GM12878 (cell line): ENCODE measurements around the gene CHAMP1. TPM values are rescaled to one million over a fixed set of nuclear protein-coding genes. Genes with fewer than 3 reads are reported as not detected.

Experiments used
- ATAC-seq: fragments of 200-7000 bp; cut with Tn5 transposase; 3 replicates; pipeline ENCODE4 v1.9.1; 2020; ENCODE audit warnings: mild to moderate bottlenecking, moderate library complexity
- BruUV-seq: library from RNA; stranded (reverse); fragments of 400-500 nt; replicated peaks from 2 replicates; lab custom pipeline; 2021; lab: Mats Ljungman, UMichigan
- CTCF ChIA-PET: fragments of 300-600 bp; sonication (Branson Sonifier 250); formaldehyde crosslinking; extraction: SDS; loops from one replicate; lab custom pipeline; 2021; ENCODE audit warnings: inconsistent platforms; lab: Yijun Ruan, JAX
- POLR2A ChIA-PET: fragments of 350-600 bp; formaldehyde crosslinking; extraction: SDS; loops from one replicate; lab custom pipeline; 2021; ENCODE audit warnings: inconsistent platforms; lab: Charles Lee
- RAD21 ChIA-PET: fragments of 300-600 bp; sonication (Branson Sonifier 250); formaldehyde crosslinking; loops from one replicate; lab custom pipeline; 2023; ENCODE audit warnings: antibody characterized with exemption; ENCODE audit not compliant: unreplicated experiment; lab: Charles Lee
- SMC1A ChIA-PET: fragments of 300-600 bp; sonication (Branson Sonifier 250); formaldehyde crosslinking; loops from one replicate; lab custom pipeline; 2023; ENCODE audit not compliant: unreplicated experiment, uncharacterized antibody; lab: Charles Lee
- DNase-seq: peaks from one replicate; pipeline ENCODE4 v3.0.0-alpha.2; 2011; ENCODE audit warnings: low read depth, low spot score
- FAIRE-seq: peaks from 3 replicates; lab custom pipeline; 2011; peaks lifted over from hg19 to GRCh38; lab: Jason Lieb, UNC
- H2AFZ ChIP-seq: 2 replicates; pipeline ENCODE4 v1.6.0; 2011; ENCODE audit warnings: low read depth, low read length, control low read depth; ENCODE audit not compliant: control insufficient read depth
- H3K27ac ChIP-seq: 2 replicates; pipeline ENCODE4 v1.5.1; 2011; ENCODE audit warnings: control low read depth; ENCODE audit not compliant: control insufficient read depth, insufficient read depth
- H3K27me3 ChIP-seq, 2 experiments: replicated peaks in 1 of 2; 2 replicates each; pipeline versions ENCODE4 v1.6.0 to v1.6.1; 2011; ENCODE audit warnings: low read length in 1 of 2; ENCODE audit not compliant: control insufficient read depth in 2 of 2, insufficient read depth in 2 of 2
- H3K36me3 ChIP-seq, 2 experiments: 2 replicates each; pipeline ENCODE4 v1.5.1; 2011; ENCODE audit warnings: low read length in 1 of 2; ENCODE audit not compliant: control insufficient read depth in 2 of 2, insufficient read depth in 2 of 2
- H3K4me1 ChIP-seq: 2 replicates; pipeline ENCODE4 v1.6.1; 2011; ENCODE audit warnings: mild to moderate bottlenecking, low read length, moderate library complexity, mixed read lengths; ENCODE audit not compliant: control insufficient read depth, insufficient read depth
- H3K4me2 ChIP-seq: 2 replicates; pipeline ENCODE4 v1.6.0; 2011; ENCODE audit warnings: control low read depth; ENCODE audit not compliant: control insufficient read depth, insufficient read depth
- H3K4me3 ChIP-seq: fragments of 200-600 bp; sonication (generic); 2 replicates; pipeline ENCODE4 v1.5.1; 2016
- H3K79me2 ChIP-seq: 2 replicates; pipeline ENCODE4 v1.6.0; 2011; ENCODE audit warnings: low read length; ENCODE audit not compliant: control insufficient read depth, insufficient read depth
- H3K9ac ChIP-seq: 2 replicates; pipeline ENCODE4 v1.8.0; 2011; ENCODE audit warnings: low read length, control low read depth, mixed read lengths; ENCODE audit not compliant: control insufficient read depth, insufficient read depth
- H3K9me3 ChIP-seq: replicated peaks from 3 replicates; pipeline ENCODE4 v1.5.1; 2011; ENCODE audit warnings: mild to moderate bottlenecking, low read length; ENCODE audit not compliant: control insufficient read depth, insufficient read depth
- H4K20me1 ChIP-seq: 2 replicates; pipeline ENCODE4 v1.6.0; 2011; ENCODE audit not compliant: control insufficient read depth, insufficient read depth
- CBFB ChIP-seq: IDR thresholded peaks from 2 replicates; pipeline ENCODE4 v1.6.1; 2016; ENCODE audit warnings: antibody characterized with exemption, low read depth
- CHD1 ChIP-seq: IDR thresholded peaks from 2 replicates; pipeline ENCODE4 v1.6.1; 2012; ENCODE audit warnings: low read depth, low read length, improper control_type of control experiment
- CREB1 ChIP-seq: IDR thresholded peaks from 2 replicates; pipeline ENCODE4 v1.6.1; 2012; ENCODE audit warnings: low read depth, mild to moderate bottlenecking, inconsistent platforms
- CREM ChIP-seq: IDR thresholded peaks from 2 replicates; pipeline ENCODE4 v1.6.1; 2014; ENCODE audit warnings: antibody characterized with exemption, low read depth
- CTCF ChIP-seq, 3 experiments: IDR thresholded peaks in 2 of 3; conservative IDR thresholded peaks in 1 of 3; 2 replicates each; pipeline ENCODE4 v1.5.1; 2011; ENCODE audit warnings: low read depth in 3 of 3, low read length in 3 of 3, mild to moderate bottlenecking in 3 of 3, control low read depth in 2 of 3, moderate library complexity in 2 of 3, inconsistent platforms in 1 of 3, mixed read lengths in 1 of 3; ENCODE audit not compliant: control insufficient read depth in 2 of 3, insufficient read depth in 1 of 3; ENCODE audit errors: extremely low read depth in 1 of 3
- DPF2 ChIP-seq: fragments of 450-650 bp; IDR thresholded peaks from 2 replicates; pipeline ENCODE4 v1.6.1; 2017; ENCODE audit warnings: mild to moderate bottlenecking
- ETV6 ChIP-seq, 2 experiments: fragments of 450-650 bp in 1 of 2; IDR thresholded peaks in 1 of 2; conservative IDR thresholded peaks in 1 of 2; 2 replicates each; pipeline ENCODE4 v1.6.1; 2014; ENCODE audit warnings: antibody characterized with exemption in 1 of 2, borderline replicate concordance in 1 of 2, low read depth in 1 of 2, mild to moderate bottlenecking in 1 of 2, moderate library complexity in 1 of 2
- FOS ChIP-seq: IDR thresholded peaks from 3 replicates; pipeline ENCODE4 v1.6.1; 2011; ENCODE audit warnings: borderline replicate concordance; ENCODE audit not compliant: insufficient read length; ENCODE audit errors: extremely low read depth
- HDAC2 ChIP-seq: fragments of 200-600 bp; sonication (generic); IDR thresholded peaks from 2 replicates; pipeline ENCODE4 v1.6.1; 2017
- HDAC6 ChIP-seq: fragments of 200-600 bp; sonication (generic); IDR thresholded peaks from one replicate; pipeline ENCODE4 v1.8.0; 2017; ENCODE audit warnings: antibody characterized with exemption; ENCODE audit not compliant: unreplicated experiment
- JUNB ChIP-seq: IDR thresholded peaks from 2 replicates; pipeline ENCODE4 v1.6.1; 2016; ENCODE audit warnings: antibody characterized with exemption, mild to moderate bottlenecking
- MTA2 ChIP-seq: fragments of 450-650 bp; IDR thresholded peaks from 2 replicates; pipeline ENCODE4 v1.6.1; 2016; ENCODE audit warnings: low read depth, mild to moderate bottlenecking, moderate library complexity
- NBN ChIP-seq: fragments of 450-650 bp; IDR thresholded peaks from 2 replicates; pipeline ENCODE4 v1.6.1; 2016
- NFYB ChIP-seq: IDR thresholded peaks from 2 replicates; pipeline ENCODE4 v1.6.1; 2011; ENCODE audit warnings: low read depth, mild to moderate bottlenecking, low read length, improper control_type of control experiment, moderate library complexity; ENCODE audit not compliant: insufficient read depth
- NRF1 ChIP-seq: conservative IDR thresholded peaks from 2 replicates; pipeline ENCODE4 v1.6.1; 2011; ENCODE audit warnings: mild to moderate bottlenecking, low read depth, low read length, improper control_type of control experiment
- PAX8 ChIP-seq: fragments of 450-650 bp; IDR thresholded peaks from 2 replicates; pipeline ENCODE4 v1.6.1; 2017; ENCODE audit warnings: mild to moderate bottlenecking, moderate library complexity
- RAD21 ChIP-seq: IDR thresholded peaks from 2 replicates; pipeline ENCODE4 v1.6.1; 2011; ENCODE audit warnings: mild to moderate bottlenecking, low read depth, low read length, moderate library complexity; ENCODE audit not compliant: insufficient read depth
- RB1 ChIP-seq: fragments of 450-650 bp; formaldehyde crosslinking; IDR thresholded peaks from 2 replicates; pipeline ENCODE4 v1.6.1; 2017; ENCODE audit warnings: mild to moderate bottlenecking, borderline replicate concordance
- RUNX3 ChIP-seq: IDR thresholded peaks from 2 replicates; pipeline ENCODE4 v1.6.1; 2012; ENCODE audit warnings: low read length, inconsistent platforms
- STAT3 ChIP-seq: IDR thresholded peaks from 2 replicates; pipeline ENCODE4 v1.6.1; 2011; ENCODE audit warnings: low read depth, low read length, improper control_type of control experiment
- USF1 ChIP-seq: IDR thresholded peaks from 2 replicates; pipeline ENCODE4 v1.6.1; 2011; ENCODE audit warnings: borderline replicate concordance, low read depth, mild to moderate bottlenecking, moderate library complexity, mixed read lengths, low read length; ENCODE audit not compliant: insufficient read depth; ENCODE audit errors: extremely low read length
- ZBED1 ChIP-seq: IDR thresholded peaks from 2 replicates; pipeline ENCODE4 v1.6.1; 2016; ENCODE audit warnings: borderline replicate concordance
- WGBS: methylation state at CpG from one replicate; pipeline ENCODE4 v1.1.6; 2016; ENCODE audit warnings: low lambda C conversion rate; ENCODE audit not compliant: insufficient replicate concordance, insufficient coverage; ENCODE audit errors: missing lambda C conversion rate; 5-methylcytosine and 5-hydroxymethylcytosine counted together
- in situ Hi-C: fragments of 300-500 bp; cut with MboI; formaldehyde crosslinking; loops from 9 replicates; pipeline ENCODE4 v1.14.3; 2018; ENCODE audit warnings: mixed read lengths
- intact Hi-C: fragments of 100-400 bp; cut with micrococcal nuclease; formaldehyde crosslinking; loops from one replicate; pipeline ENCODE4 v1.14.2; 2022; ENCODE audit not compliant: unreplicated experiment
- polyA plus RNA-seq, 11 experiments: library from polyadenylated mRNA; depleted of rRNA in 4 of 11; unstranded in 6 of 11; stranded (reverse) in 5 of 11; fragments of >200 nt; fragmentation: Nextera tagmentation in 4 of 11; fragmentation: Illumina TruSeq in 1 of 11; extraction: Ambion mirVana in 4 of 11; extraction: Trizol in 1 of 11; gene quantifications; 1 replicate in 1 of 11; 2 replicates in 10 of 11; pipeline versions ENCODE4 v1.2.1 to v1.2.3, GENCODE V29; 2011 to 2016; ENCODE audit warnings: inconsistent platforms in 2 of 11, missing spikeins in 2 of 11, low read depth in 1 of 11
- total RNA-seq, 4 experiments: library from RNA; depleted of rRNA in 3 of 4; stranded (reverse); fragments of >200 nt in 3 of 4; fragmentation: Illumina TruSeq in 1 of 4; extraction: Trizol in 1 of 4; gene quantifications; 2 replicates each; pipeline versions ENCODE4 v1.2.1 to v1.2.3, GENCODE V29; 2013 to 2021

Gene CHAMP1
- total and polyA plus RNA-seq, 10 of the 15 experiments (the other 5 are each of a cell fraction or from before 2014, with no cell fraction given), result 1.1 to 54.8 (median 23.9) TPM

GRCh38 chr13:114315074-114315785 is 927 bp downstream of the CHAMP1 start:
- ATAC-seq, result peak; percentile 1; the same call in 2 of the 3 replicates
- ChIA-PET RAD21 (interaction anchor here (0.6 to 1.2 kb wide), 2 partner anchors 11 to 19 kb away, joined by 4 read pairs; no protein-coding TSS in a partner anchor), SMC1A (interaction anchor here (0.6 to 1.1 kb wide), 3 partner anchors 20 to 38 kb away, joined by 3 read pairs; no protein-coding TSS in a partner anchor), CTCF (interaction anchor here (1.2 to 2.8 kb wide), 2 partner anchors 19 to 24 kb away, joined by 3 to 9 read pairs; no protein-coding TSS in a partner anchor), POLR2A (interaction anchor here (0.7 to 1.8 kb wide), 3 partner anchors 12 to 34 kb away, joined by 3 to 8 read pairs (median 4); partner anchors contain the start of gene UPF3A)
- intact Hi-C loops (no loop called here), in situ Hi-C loops (no loop called here)
- 0% methylated on average over 7 of the region's 7 CpGs for WGBS
- Histone ChIP-seq H3K27me3 (no peaks in the 10 kb centered on the region), H3K4me3 (peak overlapping the region; percentile 78), H3K9me3 (no peaks in the 10 kb centered on the region), H4K20me1 (peaks cover 2% of the 10 kb centered on the region; the same call in 1 of the 2 replicates), H3K4me1 (peaks cover 5% of the 10 kb centered on the region; the same call in 1 of the 2 replicates), H3K9ac (peak overlapping the region; percentile 80), H3K79me2 (peaks cover 65% of the 10 kb centered on the region), H2AFZ (no peak overlapping the region), H3K27ac (peak overlapping the region; percentile 73), H3K36me3 (peaks cover 0 to 6% of the 10 kb centered on the region in 2 experiments; a peak in 2 of 4 replicates), H3K4me2 (peak overlapping the region; percentile 66)
- DNase-seq, result no peak
- BruUV-seq, result TSS peak; percentile 74
- no peak for FAIRE-seq
- TF ChIP-seq CREM, result no peak
- TF ChIP-seq ETV6 (conservative IDR thresholded peaks at IDR 0.05 in 1 of 2, IDR thresholded peaks at IDR 0.05 in 1 of 2; ENCODE audit: borderline replicate concordance in 1 of 2, low read depth in 1 of 2), result peak in 1 of 2 experiments; percentile 29; a peak in 1 of 4 replicates
- TF ChIP-seq PAX8, result no peak
- TF ChIP-seq RUNX3, result peak; percentile 86
- 0 out of 2 replicates have a peak, but pooled peaks have one; percentile 14 for TF ChIP-seq CREB1
- TF ChIP-seq CTCF (IDR thresholded peaks at IDR 0.05 in 2 of 3, conservative IDR thresholded peaks at IDR 0.05 in 1 of 3; ENCODE audit: control insufficient read depth in 2 of 3, extremely low read depth in 1 of 3, insufficient read depth in 1 of 3, low read depth in 3 of 3, low read length in 3 of 3), result no peak
- no peak for TF ChIP-seq FOS
- TF ChIP-seq NBN, result 0 out of 2 replicates have a peak, but pooled peaks have one; percentile 14
- 0 out of 2 replicates have a peak, but pooled peaks have one; percentile 25 for TF ChIP-seq MTA2
- no peak for TF ChIP-seq CBFB
- 0 out of 2 replicates have a peak, but pooled peaks have one; percentile 4 for TF ChIP-seq JUNB
- 0 out of 2 replicates have a peak, but pooled peaks have one; percentile 27 for TF ChIP-seq ZBED1
- TF ChIP-seq STAT3, result no peak
- no peak for TF ChIP-seq DPF2
- no peak for TF ChIP-seq RB1
- 0 out of 2 replicates have a peak, but pooled peaks have one; percentile 16 for TF ChIP-seq NFYB
- TF ChIP-seq RAD21, result no peak
- TF ChIP-seq HDAC6, result no peak
- no peak for TF ChIP-seq NRF1
- no peak for TF ChIP-seq HDAC2
- TF ChIP-seq CHD1, result no peak
- no peak for TF ChIP-seq USF1
